Activated CD8-positive, alpha-beta memory T cell treated with anti-CD3 and anti-CD28 coated beads for 24 hours (primary cell): ENCODE data around the gene PPP4C.
A peak's percentile ranks its signal among the peaks of the same experiment; 100 is the strongest.
"Not testable (repeated sequence)": the region's sequence is repeated elsewhere in the genome, so short reads cannot be mapped to it uniquely, and the experiment has no call there.

ENCODE experiments used
- DNase-seq: peaks from one replicate; pipeline ENCODE4 v3.0.0-alpha.2; 2020

Gene PPP4C

GRCh38 chr16:30104090-30104489, 28.3 kb downstream of the PPP4C start:
- no peak for DNase-seq

- no peak for DNase-seq
These were observed 28.7 kb downstream of the PPP4C start for GRCh38 chr16:30104492-30104891.

- DNase-seq = no peak
These were observed 32.5 kb downstream of the PPP4C start for GRCh38 chr16:30108059-30108850.

- DNase-seq = no peak
These were observed 34.9 kb downstream of the PPP4C start for GRCh38 chr16:30110661-30111060.

GRCh38 chr16:30112197-30113030, 36.6 kb downstream of the PPP4C start:
- DNase-seq = peak; percentile 87

- no peak for DNase-seq
These were observed 37.4 kb downstream of the PPP4C start, which contains the start of gene GDPD3 for GRCh38 chr16:30113031-30113710. Gene GDPD3, minus strand, starts transcription at chr16:30113537. Its CDS starts 59 bp downstream, at chr16:30113478.

GRCh38 chr16:30113711-30114333, 38.0 kb downstream of the PPP4C start:
- DNase-seq = no peak

GRCh38 chr16:30114411-30114810, 38.6 kb downstream of the PPP4C start:
- no peak for DNase-seq

GRCh38 chr16:30114833-30115232, 39.0 kb downstream of the PPP4C start:
- not testable (repeated sequence) for DNase-seq

GRCh38 chr16:30115238-30115637, 39.4 kb downstream of the PPP4C start:
- no peak for DNase-seq

GRCh38 chr16:30116291-30117207, 40.8 kb downstream of the PPP4C start:
- DNase-seq = no peak

GRCh38 chr16:30117768-30118167, 42.0 kb downstream of the PPP4C start:
- no peak for DNase-seq

GRCh38 chr16:30119428-30119827, 43.6 kb downstream of the PPP4C start:
- no peak for DNase-seq

- no peak for DNase-seq
These were observed 44.7 kb downstream of the PPP4C start for GRCh38 chr16:30120340-30121105.

GRCh38 chr16:30121741-30122571, 46.2 kb downstream of the PPP4C start:
- no peak for DNase-seq

GRCh38 chr16:30122604-30123160, 46.9 kb downstream of the PPP4C start:
- peak; percentile 67 for DNase-seq

GRCh38 chr16:30124985-30125379, 49.2 kb downstream of the PPP4C start:
- DNase-seq = no peak

GRCh38 chr16:30125690-30126089, 49.9 kb downstream of the PPP4C start:
- not testable (repeated sequence) for DNase-seq

- DNase-seq = no peak
These were observed 52.2 kb downstream of the PPP4C start for GRCh38 chr16:30127993-30128392.
